HepG2 (cell line): ENCODE data around the gene ENTPD6. TPM values are rescaled to one million over a fixed set of nuclear protein-coding genes. Genes with fewer than 3 reads are reported as not detected.
A peak's percentile ranks its signal among the peaks of the same experiment; 100 is the strongest.

Experiments used
- DRAP1 ChIP-seq: IDR thresholded peaks from 2 replicates; pipeline ENCODE4 v1.6.1; 2016; ENCODE audit warnings: missing genetic modification reagents, missing compliant biosample characterization
- ELF3 ChIP-seq: IDR thresholded peaks from 2 replicates; pipeline ENCODE4 v1.6.1; 2016; ENCODE audit warnings: missing genetic modification reagents, missing compliant biosample characterization
- EP300 ChIP-seq, 3 experiments: sonication (generic) in 1 of 3; formaldehyde crosslinking in 1 of 3; IDR thresholded peaks; 2 replicates each; pipeline versions ENCODE4 v1.5.1 to v1.6.1; 2011 to 2020; ENCODE audit warnings: low read depth in 2 of 3, low read length in 2 of 3, borderline replicate concordance in 1 of 3, improper control_type of control experiment in 1 of 3, mild to moderate bottlenecking in 1 of 3, missing genetic modification reagents in 1 of 3, moderate library complexity in 1 of 3
- ETV6 ChIP-seq: sonication (generic); formaldehyde crosslinking; conservative IDR thresholded peaks from 2 replicates; pipeline ENCODE4 v1.4.0; 2020; ENCODE audit warnings: missing genetic modification reagents
- GABPB1 ChIP-seq: IDR thresholded peaks from 2 replicates; pipeline ENCODE4 v1.6.1; 2016; ENCODE audit warnings: mild to moderate bottlenecking, missing genetic modification reagents, moderate library complexity, missing compliant biosample characterization
- ONECUT2 ChIP-seq: sonication (generic); formaldehyde crosslinking; IDR thresholded peaks from 2 replicates; pipeline ENCODE4 v1.4.0; 2020; ENCODE audit warnings: missing genetic modification reagents
- PBX3 ChIP-seq: sonication (generic); formaldehyde crosslinking; IDR thresholded peaks from 2 replicates; pipeline ENCODE4 v1.8.1; 2023; ENCODE audit warnings: missing genetic modification reagents, inconsistent platforms, borderline replicate concordance
- REL ChIP-seq: sonication (generic); formaldehyde crosslinking; conservative IDR thresholded peaks from 2 replicates; pipeline ENCODE4 v1.8.0; 2022; ENCODE audit warnings: mild to moderate bottlenecking, missing genetic modification reagents, moderate library complexity
- SP1 ChIP-seq, 2 experiments: fragments of 450-650 bp in 1 of 2; sonication (generic) in 1 of 2; formaldehyde crosslinking in 1 of 2; IDR thresholded peaks; 2 replicates each; pipeline versions ENCODE4 v1.4.0 to v1.6.1; 2016 to 2020; ENCODE audit warnings: missing genetic modification reagents in 1 of 2
- YEATS2 ChIP-seq: sonication (generic); formaldehyde crosslinking; IDR thresholded peaks from 2 replicates; pipeline ENCODE4 v1.4.0; 2020; ENCODE audit warnings: missing genetic modification reagents, borderline replicate concordance
- ZBTB7B ChIP-seq: sonication (generic); formaldehyde crosslinking; IDR thresholded peaks from 2 replicates; pipeline ENCODE4 v1.4.0; 2020; ENCODE audit warnings: missing genetic modification reagents
- ZGPAT ChIP-seq: IDR thresholded peaks from 2 replicates; pipeline ENCODE4 v1.6.1; 2016; ENCODE audit warnings: mild to moderate bottlenecking
- ZNF563 ChIP-seq: sonication (generic); formaldehyde crosslinking; IDR thresholded peaks from 2 replicates; pipeline ENCODE4 v1.8.0; 2022; ENCODE audit warnings: mild to moderate bottlenecking, moderate library complexity, missing genetic modification reagents
- ZNF644 ChIP-seq: IDR thresholded peaks from 2 replicates; pipeline ENCODE4 v1.6.1; 2016; ENCODE audit warnings: low read depth
- ZNF740 ChIP-seq: sonication (generic); formaldehyde crosslinking; IDR thresholded peaks from 2 replicates; pipeline ENCODE4 v1.4.0; 2020; ENCODE audit warnings: missing genetic modification reagents
- ZNF816 ChIP-seq: sonication (generic); formaldehyde crosslinking; IDR thresholded peaks from 2 replicates; pipeline ENCODE4 v1.8.0; 2022; ENCODE audit warnings: missing genetic modification reagents, mild to moderate bottlenecking, borderline replicate concordance
- polyA plus RNA-seq, 8 experiments: library from polyadenylated mRNA; depleted of rRNA in 3 of 8; stranded (reverse) in 7 of 8; unstranded in 1 of 8; fragments of >200 nt; fragmentation: Illumina TruSeq in 4 of 8; extraction: Trizol in 4 of 8; gene quantifications; 2 replicates each; pipeline versions ENCODE4 v1.2.1 to v1.2.3, GENCODE V29; 2011 to 2016; ENCODE audit warnings: low read depth in 4 of 8, missing spikeins in 1 of 8, mixed read lengths in 1 of 8; ENCODE audit not compliant: insufficient read depth in 1 of 8
- total RNA-seq, 5 experiments: library from RNA; depleted of rRNA; stranded (reverse); fragments of >200 nt; fragmentation: Illumina TruSeq; extraction: Trizol; gene quantifications; 2 replicates each; pipeline ENCODE4 v1.2.3, GENCODE V29; 2016; ENCODE audit warnings: low read depth in 1 of 5
- TF ChIP-seq, protein P1 (sequence below): sonication (generic); formaldehyde crosslinking; IDR thresholded peaks from 2 replicates; pipeline ENCODE4 v1.5.0; 2020; ENCODE audit warnings: mild to moderate bottlenecking, missing genetic modification reagents
- TF ChIP-seq, protein P2 (sequence below): sonication (generic); formaldehyde crosslinking; IDR thresholded peaks from 2 replicates; pipeline ENCODE4 v1.9.0; 2022; ENCODE audit warnings: low read depth, missing genetic modification reagents

ENTPD6 gene
- total and polyA plus RNA-seq, 2 of the 13 experiments (the other 11 are each of a cell fraction or from before 2014, with no cell fraction given): 164 to 172 TPM

GRCh38 chr20:25233016-25233772 lies 37.7 kb downstream of the ENTPD6 start (continued):
- TF ChIP-seq GABPB1 (CRISPR knock-in tag) (0 out of 2 replicates have a peak, but pooled peaks have one; percentile 9), ZNF740 (CRISPR knock-in tag) (0 out of 2 replicates have a peak, but pooled peaks have one; percentile 39), ONECUT2 (CRISPR knock-in tag) (no peak), PBX3 (CRISPR knock-in tag) (no peak), EP300 (IDR thresholded peaks at IDR 0.05; ENCODE audit: low read depth in 2 of 2, low read length in 2 of 2) (peak in 1 of 2 experiments; percentile 36; a peak in 2 of 4 replicates), EP300 (CRISPR knock-in tag; IDR thresholded peaks at IDR 0.05; ENCODE audit: borderline replicate concordance) (peak; percentile 52; the same call in 1 of the 2 replicates), ZNF644 (CRISPR knock-in tag) (peak; percentile 88), REL (no peak), ZBTB7B (peak; percentile 51; the same call in 1 of the 2 replicates), DRAP1 (CRISPR knock-in tag) (peak; percentile 12; the same call in 1 of the 2 replicates), ELF3 (CRISPR knock-in tag) (peak; percentile 86), SP1 (IDR thresholded peaks at IDR 0.05) (no peak), SP1 (CRISPR knock-in tag; IDR thresholded peaks at IDR 0.05) (0 out of 2 replicates have a peak, but pooled peaks have one; percentile 15), ZGPAT (CRISPR knock-in tag) (peak; percentile 46; the same call in 1 of the 2 replicates), ZNF816 (CRISPR knock-in tag) (no peak), ZNF563 (CRISPR knock-in tag) (no peak), YEATS2 (CRISPR knock-in tag) (peak; percentile 51; the same call in 1 of the 2 replicates), ETV6 (0 out of 2 replicates have a peak, but pooled peaks have one; percentile 23)
- TF ChIP-seq, protein P1, sequence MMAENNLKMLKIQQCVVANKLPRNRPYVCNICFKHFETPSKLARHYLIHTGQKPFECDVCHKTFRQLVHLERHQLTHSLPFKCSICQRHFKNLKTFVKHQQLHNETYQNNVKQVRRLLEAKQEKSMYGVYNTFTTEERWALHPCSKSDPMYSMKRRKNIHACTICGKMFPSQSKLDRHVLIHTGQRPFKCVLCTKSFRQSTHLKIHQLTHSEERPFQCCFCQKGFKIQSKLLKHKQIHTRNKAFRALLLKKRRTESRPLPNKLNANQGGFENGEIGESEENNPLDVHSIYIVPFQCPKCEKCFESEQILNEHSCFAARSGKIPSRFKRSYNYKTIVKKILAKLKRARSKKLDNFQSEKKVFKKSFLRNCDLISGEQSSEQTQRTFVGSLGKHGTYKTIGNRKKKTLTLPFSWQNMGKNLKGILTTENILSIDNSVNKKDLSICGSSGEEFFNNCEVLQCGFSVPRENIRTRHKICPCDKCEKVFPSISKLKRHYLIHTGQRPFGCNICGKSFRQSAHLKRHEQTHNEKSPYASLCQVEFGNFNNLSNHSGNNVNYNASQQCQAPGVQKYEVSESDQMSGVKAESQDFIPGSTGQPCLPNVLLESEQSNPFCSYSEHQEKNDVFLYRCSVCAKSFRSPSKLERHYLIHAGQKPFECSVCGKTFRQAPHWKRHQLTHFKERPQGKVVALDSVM (CRISPR knock-in tag): peak; percentile 68; the same call in 1 of the 2 replicates
- TF ChIP-seq, protein P2, sequence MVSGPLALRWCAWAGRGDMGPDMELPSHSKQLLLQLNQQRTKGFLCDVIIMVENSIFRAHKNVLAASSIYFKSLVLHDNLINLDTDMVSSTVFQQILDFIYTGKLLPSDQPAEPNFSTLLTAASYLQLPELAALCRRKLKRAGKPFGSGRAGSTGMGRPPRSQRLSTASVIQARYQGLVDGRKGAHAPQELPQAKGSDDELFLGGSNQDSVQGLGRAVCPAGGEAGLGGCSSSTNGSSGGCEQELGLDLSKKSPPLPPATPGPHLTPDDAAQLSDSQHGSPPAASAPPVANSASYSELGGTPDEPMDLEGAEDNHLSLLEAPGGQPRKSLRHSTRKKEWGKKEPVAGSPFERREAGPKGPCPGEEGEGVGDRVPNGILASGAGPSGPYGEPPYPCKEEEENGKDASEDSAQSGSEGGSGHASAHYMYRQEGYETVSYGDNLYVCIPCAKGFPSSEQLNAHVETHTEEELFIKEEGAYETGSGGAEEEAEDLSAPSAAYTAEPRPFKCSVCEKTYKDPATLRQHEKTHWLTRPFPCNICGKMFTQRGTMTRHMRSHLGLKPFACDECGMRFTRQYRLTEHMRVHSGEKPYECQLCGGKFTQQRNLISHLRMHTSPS (CRISPR knock-in tag): peak; percentile 39; the same call in 1 of the 2 replicates
